HG02642 (cell line): ENCODE data around the gene DCC.

Source experiments
- ATAC-seq: cut with Tn5 transposase; IDR thresholded peaks from one replicate; pipeline ENCODE4 v1.9.1; 2021; ENCODE audit warnings: mild to moderate bottlenecking; ENCODE audit not compliant: unreplicated experiment, poor library complexity

Gene DCC

DNA sequence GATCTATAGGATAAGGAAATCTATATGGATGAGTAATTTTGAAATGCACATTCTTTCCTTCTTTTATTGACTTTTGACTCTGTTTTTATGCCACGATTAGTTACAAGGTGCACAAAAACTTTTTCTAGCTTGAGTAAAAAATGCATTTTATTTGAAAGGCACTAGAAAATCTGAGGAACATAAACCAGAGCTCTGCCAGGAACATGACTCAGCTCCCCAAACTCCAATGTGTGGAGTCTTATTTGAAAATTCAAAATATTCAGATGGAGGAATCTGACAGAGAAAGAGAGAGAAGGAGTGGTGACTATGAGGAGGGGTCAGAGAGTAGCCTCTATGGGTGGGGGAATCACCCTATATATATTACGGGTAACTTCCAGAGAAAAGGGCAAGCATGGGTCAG lies 231.0 kb downstream of the DCC start:
- ATAC-seq: no peak

DNA sequence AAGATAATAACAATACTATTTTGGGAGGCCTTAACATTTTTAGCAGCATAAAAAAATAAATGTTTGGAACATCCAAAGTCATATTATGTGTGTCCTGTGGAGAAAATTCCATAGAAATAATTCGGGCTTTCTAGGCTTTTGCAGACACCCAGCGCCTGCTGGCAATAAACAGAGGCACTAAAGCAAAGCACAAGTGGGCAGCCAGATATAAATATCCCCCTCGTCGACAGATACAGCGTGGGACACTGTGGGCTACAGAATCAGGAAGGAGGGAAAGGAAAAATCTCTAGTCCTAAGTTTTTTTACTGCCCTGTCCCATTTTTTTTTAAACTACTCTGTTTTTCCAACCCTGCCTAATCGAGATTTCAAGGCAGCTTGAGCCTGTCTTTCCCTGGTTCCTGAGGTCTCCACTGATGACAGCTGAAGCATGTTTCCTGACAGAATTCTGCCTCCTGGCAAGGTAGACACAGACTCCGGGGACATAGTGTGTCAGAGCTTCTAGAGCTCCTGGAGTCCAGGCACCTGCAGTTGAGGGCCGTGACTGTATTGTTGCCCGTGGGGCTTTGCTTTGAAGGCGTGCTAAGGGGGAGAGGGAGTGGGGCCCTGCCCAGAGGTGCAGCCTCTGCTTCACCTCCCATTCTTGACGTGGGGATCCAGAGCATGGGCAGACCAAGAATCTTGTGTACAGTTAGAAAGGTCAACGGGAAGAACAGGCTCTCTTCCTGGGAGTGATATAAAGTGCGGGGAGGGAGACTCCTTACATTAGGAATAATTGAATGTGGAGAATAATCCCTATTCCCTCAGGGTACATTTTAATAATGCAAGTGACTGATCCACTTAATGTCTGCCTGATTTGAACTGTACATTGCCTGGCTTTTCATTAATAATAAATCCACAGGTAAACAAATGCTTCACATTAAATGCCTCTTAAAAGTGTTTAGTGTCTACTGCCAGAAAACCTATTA lies 232.3 kb downstream of the DCC start:
- ATAC-seq: no peak

DNA sequence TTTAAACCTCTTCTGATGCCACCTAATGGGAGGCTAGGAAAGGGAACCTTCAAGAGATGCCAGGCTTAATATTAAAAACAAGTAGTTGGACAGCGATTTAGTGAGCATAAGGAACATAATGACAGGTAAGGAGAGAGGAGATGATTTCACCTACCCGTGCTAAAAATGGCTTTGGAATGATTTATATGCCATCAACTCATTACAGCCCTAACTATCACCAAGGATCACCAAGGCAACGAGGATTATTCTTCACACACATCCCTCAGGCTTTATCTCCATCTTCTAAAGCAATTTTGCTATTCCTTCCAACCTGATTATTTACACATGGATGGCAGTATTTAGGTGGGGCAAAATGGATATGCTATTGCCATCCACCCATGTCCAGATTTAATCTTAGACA lies 237.8 kb downstream of the DCC start:
- ATAC-seq: no peak

DNA sequence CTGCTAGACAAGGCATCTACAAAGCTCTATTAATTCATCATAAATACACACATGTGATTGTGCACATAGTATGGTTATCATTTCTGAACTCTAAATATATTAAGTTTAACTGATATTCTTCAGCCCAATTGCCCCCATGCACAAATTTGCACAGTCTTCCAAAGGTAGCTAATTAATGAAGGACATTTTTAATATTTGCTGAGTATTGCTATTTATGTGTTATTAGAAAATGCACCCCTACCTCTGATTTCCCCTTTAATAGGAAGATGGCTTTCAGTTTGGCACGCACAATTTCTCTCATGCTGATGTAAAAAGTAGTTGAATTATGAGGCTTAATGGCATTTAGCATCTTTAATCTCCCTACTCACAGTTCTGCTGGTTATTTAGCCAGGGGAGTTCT lies 242.1 kb downstream of the DCC start:
- no peak for ATAC-seq

DNA sequence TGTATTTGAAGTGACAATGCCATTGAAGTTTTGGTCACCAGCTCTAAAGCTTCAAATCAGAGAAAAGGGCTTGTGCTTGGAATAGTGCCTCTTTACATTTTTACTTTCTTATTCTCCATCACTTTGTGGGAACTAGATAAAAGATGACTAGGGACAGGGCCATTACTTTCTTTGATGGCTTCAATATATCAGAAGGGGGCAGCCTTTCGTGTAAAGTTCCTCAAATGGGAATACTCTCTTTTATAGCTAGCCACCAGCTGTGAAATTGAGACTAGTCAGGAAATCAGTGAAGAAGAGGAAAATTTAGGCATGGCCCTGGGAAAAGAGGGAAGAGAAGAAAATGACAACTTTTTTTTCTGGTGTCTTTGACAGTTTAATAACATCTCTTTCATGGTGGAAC lies 242.5 kb downstream of the DCC start:
- no peak for ATAC-seq

DNA sequence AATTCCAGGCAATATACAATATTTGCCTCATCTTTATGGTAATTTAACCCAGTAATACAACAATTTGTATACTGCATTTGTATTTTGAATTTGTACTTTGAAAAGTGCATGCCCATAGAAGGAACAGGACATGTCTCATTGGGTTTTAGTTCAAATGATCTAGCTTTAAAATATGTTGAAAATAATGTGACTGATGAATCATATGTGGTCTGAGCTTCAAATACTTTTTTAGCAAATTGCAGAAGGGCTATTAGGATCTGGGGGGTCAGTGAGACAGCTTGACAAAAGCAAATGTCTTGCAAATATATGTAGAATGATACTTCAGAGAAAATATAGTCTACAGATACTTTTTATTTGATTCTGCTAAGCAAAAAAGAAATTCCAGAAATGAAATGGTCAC lies 248.9 kb downstream of the DCC start:
- ATAC-seq: no peak

DNA sequence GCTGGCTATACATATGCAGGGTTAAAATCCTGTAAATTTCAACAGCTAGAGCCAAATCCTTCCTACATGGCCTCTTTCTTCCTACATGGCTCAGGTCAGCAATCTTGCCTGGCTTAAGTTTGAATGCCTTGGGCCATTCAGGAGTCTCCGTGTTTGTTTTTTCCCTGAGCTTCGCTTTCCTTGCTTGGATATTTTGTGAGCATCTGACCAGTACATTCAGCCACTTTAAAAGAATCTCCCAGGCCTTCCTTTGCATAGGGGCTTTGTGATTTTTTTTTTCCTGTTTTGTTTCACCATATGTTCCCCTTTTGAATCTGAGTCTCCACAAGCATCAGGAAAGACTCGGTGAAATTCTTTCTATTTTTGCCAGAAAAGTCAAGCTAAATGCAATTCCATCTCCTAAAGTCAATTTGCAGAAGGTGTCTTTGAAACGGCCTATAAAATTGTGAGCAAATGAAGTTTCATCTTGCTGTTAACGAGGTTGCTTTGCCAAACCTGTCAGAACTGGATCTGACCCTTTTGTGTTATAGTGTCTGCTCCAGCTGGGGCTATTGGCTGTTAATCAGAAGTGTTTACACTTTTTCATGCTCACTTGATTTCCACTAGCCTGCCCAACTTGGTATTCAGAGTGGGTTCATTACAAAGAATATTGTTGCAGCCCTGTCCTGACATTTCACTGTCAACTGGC lies 256.9 kb downstream of the DCC start:
- ATAC-seq: no peak

DNA sequence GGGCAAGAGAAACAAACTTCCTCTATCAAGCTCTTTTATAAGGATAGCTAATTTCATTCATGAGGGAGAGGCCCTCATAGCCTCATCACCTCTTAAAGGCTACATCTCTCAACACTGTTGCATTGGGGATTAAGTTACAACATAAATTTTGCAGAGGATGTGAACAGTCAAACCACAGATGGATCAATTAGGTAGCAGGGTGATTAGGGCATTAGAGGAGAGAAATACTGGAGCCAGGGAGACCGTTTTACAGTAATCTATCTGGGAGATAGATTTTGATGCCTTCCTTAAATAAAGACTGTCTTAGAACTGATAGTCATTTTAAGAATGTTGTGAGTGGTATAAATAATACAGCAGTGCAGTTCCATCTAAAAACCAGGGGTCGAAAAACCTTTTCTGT lies 258.9 kb downstream of the DCC start:
- no peak for ATAC-seq

DNA sequence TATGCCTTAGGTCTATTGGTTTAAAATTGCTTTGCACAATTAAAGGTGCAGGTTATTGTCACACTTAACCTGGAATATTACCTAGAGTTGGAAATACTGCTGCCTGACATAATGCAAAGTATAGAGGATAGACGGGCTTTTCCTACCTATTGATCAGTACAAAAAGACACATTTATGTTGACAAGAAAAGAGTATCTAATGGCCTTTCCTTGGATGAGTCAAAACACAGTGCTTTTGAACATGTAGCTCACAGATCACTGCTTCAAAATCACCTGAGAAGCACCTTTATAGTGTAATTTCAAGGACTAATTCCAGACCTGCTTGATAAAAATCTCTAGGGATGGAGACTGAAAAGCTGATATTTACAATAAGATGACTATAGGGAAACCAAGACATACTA lies 262.8 kb downstream of the DCC start:
- no peak for ATAC-seq

DNA sequence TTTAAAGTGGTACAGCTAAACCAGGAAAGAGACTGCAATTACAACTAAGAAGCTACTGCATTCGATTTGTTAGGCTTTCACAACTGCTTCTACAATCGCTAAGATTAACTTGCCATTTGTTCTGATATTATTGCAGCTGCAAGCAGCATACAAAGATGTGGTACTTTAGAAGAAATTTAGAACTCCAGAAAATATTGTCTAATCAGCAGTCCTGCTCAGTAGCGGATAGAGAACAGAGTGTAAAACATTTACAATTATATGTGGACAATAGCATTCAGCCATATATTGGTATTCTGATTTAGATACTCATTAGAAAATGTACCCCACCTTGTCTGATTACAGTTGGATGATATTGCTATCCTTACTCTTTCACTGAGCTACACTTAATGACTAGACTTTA lies 265.3 kb downstream of the DCC start:
- ATAC-seq: no peak

DNA sequence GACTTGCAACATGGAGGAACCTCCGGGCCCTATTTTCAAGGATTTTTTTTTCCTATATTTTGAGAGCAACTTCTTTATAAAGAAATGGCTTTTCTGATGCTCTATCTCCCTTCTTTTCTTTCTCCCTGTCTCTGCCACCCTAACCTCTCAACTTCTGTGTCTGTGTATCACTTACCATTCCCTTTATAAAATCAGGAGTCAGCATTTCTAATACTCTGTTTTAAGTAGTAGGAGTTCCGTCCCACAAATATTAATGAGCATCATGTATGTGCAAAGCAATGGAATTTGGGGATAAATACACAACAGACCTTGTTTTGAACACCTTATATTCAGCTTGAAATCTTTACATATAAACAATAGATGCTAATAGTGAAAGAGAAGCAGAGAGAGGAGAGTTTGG lies 268.0 kb downstream of the DCC start:
- ATAC-seq: no peak

DNA sequence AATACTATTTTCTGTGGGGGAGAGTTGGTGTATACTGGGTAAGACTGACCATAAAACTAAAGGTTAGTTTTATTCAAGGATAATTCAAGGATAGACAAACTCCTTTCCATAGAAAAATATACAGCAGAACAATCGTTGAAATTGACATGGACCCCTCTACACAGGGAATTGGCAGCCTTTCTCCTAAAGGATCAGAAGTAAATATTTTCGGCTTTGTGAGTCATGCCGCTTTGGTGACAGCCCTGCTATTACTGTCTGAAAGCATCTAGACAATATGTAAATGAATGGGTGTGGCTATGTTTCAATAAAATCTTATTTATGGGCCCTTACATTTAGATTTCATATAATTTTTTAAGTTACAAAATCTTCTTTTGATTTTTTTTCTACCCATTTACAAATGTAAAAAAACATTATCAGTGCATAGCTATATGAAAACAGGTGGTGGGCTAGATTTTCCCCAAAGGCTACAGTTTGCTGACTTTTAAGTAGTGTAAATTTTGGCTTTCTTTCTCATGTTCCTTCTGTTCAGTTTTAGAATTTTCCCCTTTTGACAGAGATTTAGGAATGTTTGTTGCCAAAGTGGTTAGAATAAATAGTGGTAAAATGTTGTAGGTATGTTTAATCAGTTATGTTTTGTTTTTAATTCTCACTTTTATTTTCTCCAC lies 270.6 kb downstream of the DCC start:
- no peak for ATAC-seq

DNA sequence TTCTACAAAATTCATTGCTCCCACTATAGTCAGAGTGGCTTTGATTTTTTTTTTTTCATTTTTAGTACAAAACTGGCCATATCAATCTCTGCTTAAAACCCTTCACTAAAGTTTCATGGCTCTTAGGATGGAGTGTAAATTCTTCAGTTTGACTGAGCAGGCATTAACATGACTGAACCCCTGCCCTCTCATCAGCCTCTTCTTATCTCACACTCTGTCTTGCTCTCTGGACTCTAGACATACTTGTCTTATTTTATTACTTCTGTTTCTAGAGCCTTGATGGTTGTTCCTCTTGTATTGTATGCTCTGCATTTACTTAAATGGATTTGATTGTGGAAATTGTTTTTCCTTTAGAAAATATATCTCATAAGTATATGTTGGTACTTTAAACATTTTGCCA lies 272.4 kb downstream of the DCC start:
- ATAC-seq: no peak

DNA sequence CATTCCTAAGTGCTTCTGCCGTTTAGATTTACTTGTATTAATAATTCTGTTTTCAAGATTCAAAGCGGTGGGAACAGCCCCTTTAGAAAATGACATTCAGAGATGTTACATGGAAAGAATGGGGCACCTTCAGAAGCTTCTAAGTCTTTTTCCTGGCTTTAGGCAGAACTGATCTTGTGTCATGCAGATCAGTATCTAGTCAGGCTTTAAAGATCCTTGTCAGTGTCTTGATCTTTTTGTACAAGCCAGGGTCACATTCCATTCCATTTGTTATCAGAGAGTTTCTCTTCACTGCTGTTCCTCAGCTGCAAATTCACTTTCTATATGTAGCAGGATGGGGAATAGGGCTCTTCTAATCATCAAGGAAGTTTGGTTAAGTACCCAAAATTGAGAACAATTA lies 275.3 kb downstream of the DCC start:
- no peak for ATAC-seq

DNA sequence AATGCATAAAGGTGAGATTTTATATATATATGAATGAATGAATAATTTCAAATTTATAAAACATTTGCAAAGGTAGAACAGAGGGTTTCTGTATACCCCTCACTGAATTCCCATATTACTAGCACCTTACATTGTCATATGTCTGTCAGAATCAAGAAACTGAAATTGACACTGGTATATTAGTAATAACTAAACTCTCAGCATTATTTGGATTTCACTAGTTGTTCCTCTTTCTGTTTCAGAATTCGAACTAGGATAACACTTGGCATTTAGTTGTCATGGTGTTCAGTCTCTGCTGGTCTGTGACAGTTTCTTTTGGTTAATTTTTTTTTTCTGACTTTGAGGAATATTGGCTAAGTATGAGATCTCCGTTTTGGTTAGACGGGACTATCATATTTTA lies 275.9 kb downstream of the DCC start:
- ATAC-seq: peak; percentile 78

DNA sequence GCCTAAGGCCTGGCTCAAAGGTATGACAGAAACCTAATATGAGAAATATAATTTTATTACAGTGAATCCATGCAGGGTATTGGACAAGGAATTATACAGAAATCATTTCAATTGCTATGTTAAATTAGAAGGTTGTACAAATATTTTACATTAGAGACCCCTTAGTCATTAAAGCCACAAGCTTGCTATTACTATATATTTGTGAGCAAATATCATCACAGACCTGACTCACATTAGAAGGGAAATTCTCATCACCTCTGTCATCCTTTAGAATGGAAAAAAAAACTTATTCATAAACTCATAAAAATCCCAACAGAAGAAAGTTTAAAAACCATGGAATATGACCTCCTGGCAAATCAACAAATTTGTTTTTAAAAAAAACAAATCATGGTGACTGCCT lies 277.9 kb downstream of the DCC start:
- ATAC-seq: no peak

DNA sequence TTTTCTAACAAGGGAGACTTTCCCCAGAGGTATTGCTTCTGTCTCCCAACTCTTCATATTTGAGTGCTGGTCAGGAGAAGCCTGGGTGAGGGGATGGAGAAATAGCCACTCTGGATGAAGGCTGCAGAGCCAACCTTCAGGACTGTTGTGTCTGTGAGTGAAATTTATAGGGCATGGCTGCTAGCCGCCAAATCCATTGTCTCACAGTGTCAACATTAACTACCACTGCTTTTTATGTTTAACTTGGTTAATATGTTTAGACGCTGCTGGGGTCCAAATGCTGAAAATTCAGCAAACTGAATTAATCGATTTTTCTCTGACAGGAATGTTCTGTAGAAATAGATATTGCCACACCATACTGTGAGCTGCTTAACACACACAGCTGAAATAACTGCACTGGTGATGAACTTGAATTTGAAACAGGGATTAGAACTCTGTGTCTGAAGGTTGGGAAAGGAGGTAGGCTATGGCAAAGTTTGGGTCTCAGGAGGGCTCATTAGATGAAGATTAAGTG lies 281.0 kb downstream of the DCC start:
- no peak for ATAC-seq

DNA sequence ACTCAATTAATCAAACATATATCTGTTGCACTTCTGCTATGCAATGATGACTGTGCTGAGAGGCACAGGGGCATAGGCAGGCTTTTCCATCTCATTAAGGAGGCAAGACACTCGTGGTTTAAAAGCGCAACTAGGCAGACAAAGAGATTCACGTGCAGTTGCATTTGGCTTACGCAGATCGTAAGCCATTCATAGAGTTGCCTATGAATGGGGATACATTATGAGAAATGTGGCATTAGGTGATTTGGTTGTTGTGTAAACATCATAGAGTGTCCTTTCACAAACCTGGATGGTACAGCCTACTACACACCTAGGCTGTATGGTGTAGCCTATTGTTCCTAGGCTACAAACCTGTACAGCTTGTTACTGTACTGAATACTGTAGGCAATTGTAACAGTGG lies 284.7 kb downstream of the DCC start:
- no peak for ATAC-seq

DNA sequence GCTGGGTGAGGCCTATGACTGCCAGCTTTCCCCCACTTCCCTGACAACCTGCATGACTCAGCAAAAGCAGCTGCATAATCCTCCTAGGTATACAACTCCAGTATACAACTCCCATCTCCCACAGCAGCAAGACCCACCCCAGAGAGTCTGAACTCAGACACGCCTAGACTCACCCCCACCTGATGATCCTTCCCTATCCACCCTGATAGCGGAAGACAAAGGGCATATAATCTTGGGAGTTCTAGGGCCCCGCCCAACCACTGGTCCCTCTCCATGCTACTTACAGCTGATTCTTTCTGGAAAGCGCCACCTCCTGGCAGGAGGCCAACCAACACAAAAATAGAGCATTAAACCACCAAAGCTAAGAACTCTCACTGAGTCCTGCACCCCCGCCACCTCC lies 296.5 kb downstream of the DCC start:
- no peak for ATAC-seq

DNA sequence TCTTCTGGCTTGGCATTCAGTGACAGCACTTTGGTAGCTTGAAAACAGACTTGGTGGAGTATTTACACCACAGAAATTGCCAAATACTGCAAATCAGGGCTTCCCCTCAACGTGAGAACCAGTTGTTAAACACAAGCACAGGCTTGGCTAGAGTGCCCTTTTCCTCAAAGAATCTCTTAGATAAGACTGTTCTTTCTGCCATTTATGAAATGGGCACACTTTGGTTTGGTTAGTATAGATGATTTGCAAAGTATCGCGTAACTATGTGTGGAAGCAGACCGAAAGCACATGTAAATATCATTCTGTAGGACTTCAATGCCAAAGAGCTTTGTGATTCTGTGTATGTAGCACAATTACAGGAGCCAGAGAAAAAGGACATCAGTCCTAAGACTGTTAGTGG lies 308.2 kb downstream of the DCC start:
- ATAC-seq: no peak

DNA sequence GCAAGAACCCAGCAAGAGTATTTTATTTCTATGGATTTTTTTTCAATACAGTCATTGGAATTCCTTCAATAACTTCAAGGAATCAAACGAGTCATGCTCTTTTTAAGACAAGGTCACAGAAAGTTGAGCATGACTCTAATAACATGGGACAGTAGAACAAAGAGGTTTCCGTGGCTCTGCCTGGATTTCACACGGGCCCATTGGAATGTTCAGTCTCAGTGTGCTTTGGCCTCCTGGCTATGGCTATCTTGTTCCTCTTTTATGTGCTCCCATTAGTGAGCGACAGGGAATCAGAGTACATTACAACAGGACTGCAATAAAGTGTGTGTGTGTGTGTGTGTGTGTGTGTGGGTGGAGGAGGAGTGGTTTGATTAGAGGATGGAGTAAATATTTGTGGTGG lies 312.4 kb downstream of the DCC start:
- no peak for ATAC-seq
